ENCODE data around the gene C3orf80.

GRCh38 chr3:160232014-160232413, 6.8 kb downstream of the C3orf80 start:
- TF ChIP-seq FOXK2 (IDR thresholded peaks at IDR 0.05): no peak
- TF ChIP-seq, protein P1, sequence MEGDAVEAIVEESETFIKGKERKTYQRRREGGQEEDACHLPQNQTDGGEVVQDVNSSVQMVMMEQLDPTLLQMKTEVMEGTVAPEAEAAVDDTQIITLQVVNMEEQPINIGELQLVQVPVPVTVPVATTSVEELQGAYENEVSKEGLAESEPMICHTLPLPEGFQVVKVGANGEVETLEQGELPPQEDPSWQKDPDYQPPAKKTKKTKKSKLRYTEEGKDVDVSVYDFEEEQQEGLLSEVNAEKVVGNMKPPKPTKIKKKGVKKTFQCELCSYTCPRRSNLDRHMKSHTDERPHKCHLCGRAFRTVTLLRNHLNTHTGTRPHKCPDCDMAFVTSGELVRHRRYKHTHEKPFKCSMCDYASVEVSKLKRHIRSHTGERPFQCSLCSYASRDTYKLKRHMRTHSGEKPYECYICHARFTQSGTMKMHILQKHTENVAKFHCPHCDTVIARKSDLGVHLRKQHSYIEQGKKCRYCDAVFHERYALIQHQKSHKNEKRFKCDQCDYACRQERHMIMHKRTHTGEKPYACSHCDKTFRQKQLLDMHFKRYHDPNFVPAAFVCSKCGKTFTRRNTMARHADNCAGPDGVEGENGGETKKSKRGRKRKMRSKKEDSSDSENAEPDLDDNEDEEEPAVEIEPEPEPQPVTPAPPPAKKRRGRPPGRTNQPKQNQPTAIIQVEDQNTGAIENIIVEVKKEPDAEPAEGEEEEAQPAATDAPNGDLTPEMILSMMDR (IDR thresholded peaks at IDR 0.05 in 2 of 3, conservative IDR thresholded peaks at IDR 0.05 in 1 of 3; ENCODE audit: control insufficient read depth in 2 of 3, extremely low read depth in 1 of 3, insufficient read depth in 1 of 3, low read depth in 3 of 3, low read length in 3 of 3): no peak
- no peak for TF ChIP-seq EP300 (IDR thresholded peaks at IDR 0.05; ENCODE audit: borderline replicate concordance in 1 of 2, control insufficient read depth in 1 of 2, low read depth in 2 of 2, low read length in 2 of 2)
- no peak for TF ChIP-seq ASH2L (IDR thresholded peaks at IDR 0.05; ENCODE audit: borderline replicate concordance, low read depth)
- no peak for TF ChIP-seq RAD21 (IDR thresholded peaks at IDR 0.05; ENCODE audit: insufficient read depth, low read depth, low read length)
- TF ChIP-seq IRF5 (IDR thresholded peaks at IDR 0.05; ENCODE audit: borderline replicate concordance): no peak
- no peak for TF ChIP-seq JUNB (IDR thresholded peaks at IDR 0.05)
- no peak for TF ChIP-seq GABPA (IDR thresholded peaks at IDR 0.05; ENCODE audit: low read depth)
- TF ChIP-seq POLR2AphosphoS5 (IDR thresholded peaks at IDR 0.05; ENCODE audit: low read length): no peak
- no peak for TF ChIP-seq POLR2A (IDR thresholded peaks at IDR 0.05; ENCODE audit: low read depth, low read length)

Measured in GM12878 (cell line).